Suprapubic skin (tissue), 4 donors: ENCODE measurements around the gene THRAP3. TPM values are rescaled to one million over a fixed set of nuclear protein-coding genes. Genes with fewer than 3 reads are reported as not detected.
"Not testable (repeated sequence)": the region's sequence is repeated elsewhere in the genome, so short reads cannot be mapped to it uniquely, and the experiment has no call there.

Source experiments
- DNase-seq, 2 donors: peaks; one replicate each; pipeline ENCODE4 v3.0.0-alpha.2; 2019; ENCODE audit warnings: low spot score in 2 of 2
- H3K27ac ChIP-seq: fragments of 200-600 bp; sonication (generic); one replicate; pipeline ENCODE4 v1.5.1; 2019
- H3K27me3 ChIP-seq: fragments of 200-600 bp; sonication (generic); one replicate; pipeline ENCODE4 v1.5.1; 2019
- H3K36me3 ChIP-seq: fragments of 200-600 bp; sonication (generic); one replicate; pipeline ENCODE4 v1.5.1; 2019
- H3K4me1 ChIP-seq: fragments of 200-600 bp; sonication (generic); one replicate; pipeline ENCODE4 v1.5.1; 2019
- H3K4me3 ChIP-seq: fragments of 200-600 bp; sonication (generic); one replicate; pipeline ENCODE4 v1.5.1; 2019; ENCODE audit warnings: mild to moderate bottlenecking
- H3K9me3 ChIP-seq: fragments of 200-600 bp; sonication (generic); one replicate; pipeline ENCODE4 v1.5.1; 2019
- CTCF ChIP-seq, 2 donors: fragments of 200-600 bp in 1 of 2; fragments of 450-650 bp in 1 of 2; sonication (generic) in 1 of 2; IDR thresholded peaks; one replicate each; pipeline ENCODE4 v1.5.1; 2016 to 2019; ENCODE audit warnings: antibody characterized with exemption in 2 of 2, mild to moderate bottlenecking in 1 of 2, moderate library complexity in 1 of 2
- EP300 ChIP-seq: sonication (generic); formaldehyde crosslinking; IDR thresholded peaks from one replicate; pipeline ENCODE4 v1.6.1; 2017; ENCODE audit warnings: antibody characterized with exemption
- POLR2A ChIP-seq, 2 donors: fragments of 450-650 bp; IDR thresholded peaks; one replicate each; pipeline ENCODE4 v1.6.1; 2017; ENCODE audit warnings: antibody characterized with exemption in 2 of 2, mild to moderate bottlenecking in 2 of 2, moderate library complexity in 2 of 2
- POLR2AphosphoS5 ChIP-seq, 3 donors: sonication (generic); formaldehyde crosslinking; IDR thresholded peaks; one replicate each; pipeline ENCODE4 v1.6.1; 2017; ENCODE audit warnings: antibody characterized with exemption in 3 of 3
- WGBS: methylation state at CpG from one replicate; pipeline ENCODE4 v1.1.5; 2018; 5-methylcytosine and 5-hydroxymethylcytosine counted together
- total RNA-seq, 4 donors: library from RNA; depleted of rRNA; stranded (reverse); fragments of >200 nt; gene quantifications; one replicate each; pipeline ENCODE4 v1.1.0, GENCODE V29; 2016

The THRAP3 gene
- total RNA-seq, 4 donors from 2014 or later = 73.3 to 93.3 (median 78.2) TPM

GRCh38 chr1:36223381-36223995 is 755 bp upstream of the THRAP3 start:
- Histone ChIP-seq H3K4me3 (peak overlapping the region; percentile 69), H3K27me3 (no peaks in the 10 kb centered on the region), H3K4me1 (peaks cover 40% of the 10 kb centered on the region), H3K27ac (peak overlapping the region; percentile 98), H3K9me3 (no peaks in the 10 kb centered on the region), H3K36me3 (no peaks in the 10 kb centered on the region)
- peak in 1 of 2 donors; percentile 47 for DNase-seq
- TF ChIP-seq POLR2A (IDR thresholded peaks at IDR 0.05) (no peak), EP300 (no peak), CTCF (IDR thresholded peaks at IDR 0.05) (no peak), POLR2AphosphoS5 (IDR thresholded peaks at IDR 0.05) (no peak)
- WGBS = 0% methylated on average over 16 of the region's 16 CpGs

GRCh38 chr1:36224537-36225282 is 467 bp downstream of the THRAP3 start:
- under 1% methylated on average over 27 of the region's 29 CpGs for WGBS
- peak; percentile 92 for DNase-seq
- peaks cover 40% of the 10 kb centered on the region for H3K4me1 ChIP-seq

GRCh38 chr1:36225283-36225899 is 1.1 kb downstream of the THRAP3 start:
- Histone ChIP-seq H3K27me3 (no peaks in the 10 kb centered on the region), H3K4me3 (peak overlapping the region; percentile 69), H3K9me3 (no peaks in the 10 kb centered on the region), H3K27ac (peak overlapping the region; percentile 95), H3K36me3 (peaks cover 6% of the 10 kb centered on the region), H3K4me1 (peaks cover 41% of the 10 kb centered on the region)
- 11% methylated on average over 10 of the region's 10 CpGs for WGBS
- TF ChIP-seq POLR2AphosphoS5 (IDR thresholded peaks at IDR 0.05) (no peak), CTCF (IDR thresholded peaks at IDR 0.05) (no peak), EP300 (no peak)
- DNase-seq = no peak

More at GRCh38 chr1:36224537-36225282, 467 bp downstream of the THRAP3 start:
- TF ChIP-seq POLR2AphosphoS5 (IDR thresholded peaks at IDR 0.05) (peak in 1 of 3 donors; percentile 31), EP300 (no peak), CTCF (IDR thresholded peaks at IDR 0.05) (peak; percentile 55 to 71)
- Histone ChIP-seq H3K9me3 (no peaks in the 10 kb centered on the region), H3K4me3 (peak overlapping the region; percentile 69), H3K36me3 (no peaks in the 10 kb centered on the region), H3K27ac (peak overlapping the region; percentile 95), H3K27me3 (no peaks in the 10 kb centered on the region)

- H3K9me3 ChIP-seq, H3K27ac ChIP-seq, H3K27me3 ChIP-seq, H3K4me3 ChIP-seq, DNase-seq: not testable (repeated sequence)
- 91% methylated on average over 12 of the region's 12 CpGs for WGBS
- Histone ChIP-seq H3K4me1 (peaks cover 46% of the 10 kb centered on the region), H3K36me3 (peaks cover 25% of the 10 kb centered on the region)
Measured at GRCh38 chr1:36230279-36230678, 6.0 kb downstream of the THRAP3 start.

- Histone ChIP-seq H3K36me3 (peaks cover 25% of the 10 kb centered on the region), H3K27ac (peak overlapping the region; percentile 15), H3K4me1 (peaks cover 38% of the 10 kb centered on the region), H3K27me3 (no peaks in the 10 kb centered on the region), H3K9me3 (no peaks in the 10 kb centered on the region), H3K4me3 (no peak overlapping the region)
- WGBS = 33% methylated on average over 1 of the region's 1 CpG
- TF ChIP-seq CTCF (IDR thresholded peaks at IDR 0.05) (no peak), POLR2A (IDR thresholded peaks at IDR 0.05) (no peak), POLR2AphosphoS5 (IDR thresholded peaks at IDR 0.05) (no peak), EP300 (no peak)
- DNase-seq = no peak
Measured at GRCh38 chr1:36231191-36231590, 6.9 kb downstream of the THRAP3 start.
